HG02678 (cell line): Measurements from ENCODE around the gene FGF19.

ENCODE experiments used
- ATAC-seq: cut with Tn5 transposase; IDR thresholded peaks from one replicate; pipeline ENCODE4 v1.9.1; 2021; ENCODE audit warnings: mild to moderate bottlenecking, moderate library complexity; ENCODE audit not compliant: unreplicated experiment

FGF19 gene, protein sequence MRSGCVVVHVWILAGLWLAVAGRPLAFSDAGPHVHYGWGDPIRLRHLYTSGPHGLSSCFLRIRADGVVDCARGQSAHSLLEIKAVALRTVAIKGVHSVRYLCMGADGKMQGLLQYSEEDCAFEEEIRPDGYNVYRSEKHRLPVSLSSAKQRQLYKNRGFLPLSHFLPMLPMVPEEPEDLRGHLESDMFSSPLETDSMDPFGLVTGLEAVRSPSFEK

DNA sequence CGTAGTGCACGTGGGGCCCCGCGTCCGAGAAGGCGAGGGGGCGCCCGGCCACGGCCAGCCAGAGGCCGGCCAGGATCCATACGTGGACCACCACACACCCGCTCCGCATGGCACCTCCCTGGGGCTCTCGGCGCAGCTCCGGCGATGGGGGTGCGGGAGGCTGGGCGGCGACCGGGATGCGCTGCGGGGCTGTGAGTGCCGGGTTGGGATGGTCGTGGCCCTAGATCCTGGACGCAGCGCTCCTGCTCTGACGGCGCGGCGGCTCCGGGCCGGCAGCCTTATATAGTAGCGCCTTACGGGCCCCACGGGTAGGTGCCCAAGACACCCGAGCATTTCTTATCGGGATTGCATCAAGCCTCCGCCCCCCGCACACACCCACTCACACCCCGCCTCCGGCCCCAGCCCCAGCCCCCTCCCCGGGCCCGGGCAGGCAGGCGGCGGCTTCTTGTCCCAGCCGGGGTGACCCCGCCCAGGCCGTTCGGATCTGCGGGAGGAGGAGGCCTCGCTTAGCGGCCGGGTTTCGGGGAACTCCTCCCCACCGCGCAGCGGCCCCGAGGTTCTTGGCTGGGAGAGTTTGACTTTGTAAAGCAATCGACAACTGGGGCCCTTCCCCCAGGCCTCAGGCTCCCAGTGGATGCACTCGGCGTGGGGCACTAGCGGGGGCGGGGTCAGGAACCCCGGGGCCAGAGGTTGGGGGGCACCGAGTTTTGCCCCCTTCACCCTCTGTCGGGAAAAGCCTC lies at the start of gene FGF19:
TSS of gene FGF19 (minus strand) at position 255 of the 740 bp plus-strand sequence. CDS start at position 109, 146 bp downstream.
- ATAC-seq: no peak

DNA sequence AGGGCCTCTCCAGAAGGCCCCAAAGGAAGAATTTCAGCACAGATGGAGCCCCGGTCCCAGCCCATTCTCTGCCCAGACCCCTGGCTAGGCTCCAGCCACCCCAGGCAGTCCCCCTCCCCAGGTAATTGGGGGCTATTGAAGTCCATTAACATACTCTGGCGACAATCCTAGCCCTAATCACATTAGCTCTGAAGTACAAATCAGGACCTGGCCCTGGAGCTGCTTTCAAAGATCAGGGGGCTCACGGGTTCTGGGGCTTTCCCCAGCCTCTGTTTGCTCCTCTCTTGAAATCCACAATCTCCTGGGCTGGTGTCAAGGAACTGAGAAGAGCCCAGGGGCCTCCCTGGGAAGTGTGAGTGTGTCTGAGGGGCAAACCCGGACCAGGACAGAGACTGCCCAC lies 49.1 kb upstream of the FGF19 start:
- no peak for ATAC-seq

DNA sequence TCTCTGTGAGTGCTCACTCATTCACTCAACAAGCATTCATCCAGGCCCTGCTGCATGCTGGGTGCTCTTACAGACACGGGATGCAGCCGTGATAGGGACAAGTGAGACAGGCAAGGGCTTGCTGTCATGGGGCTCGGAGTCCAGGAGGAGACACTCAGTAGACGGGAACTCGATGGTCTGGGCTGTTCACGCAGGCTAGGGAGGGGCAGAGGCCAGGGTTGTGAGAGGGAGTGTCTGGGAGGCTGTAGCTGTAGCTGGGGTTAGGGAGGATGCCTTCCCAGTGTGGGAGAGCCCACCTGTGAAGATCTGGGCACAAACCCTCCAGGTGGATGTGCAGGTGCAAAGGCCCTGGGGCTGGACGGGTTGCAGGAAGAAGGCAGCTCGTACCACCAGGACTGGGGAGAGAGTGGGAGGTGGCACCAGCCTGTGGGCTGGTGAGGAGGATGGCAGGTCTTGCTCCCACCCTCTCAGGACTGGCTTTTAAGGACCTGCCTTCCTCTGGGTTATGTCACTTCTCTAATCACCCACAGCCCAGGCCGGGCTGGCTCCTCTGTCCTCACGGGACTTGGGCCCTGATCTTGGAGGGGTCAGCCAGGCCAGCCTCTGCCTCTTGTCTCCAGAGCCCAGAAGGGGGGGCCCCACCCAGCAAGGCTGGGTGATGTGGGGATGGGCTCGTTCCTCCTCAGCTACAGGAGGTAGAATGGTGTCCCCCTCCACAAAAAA lies 47.2 kb upstream of the FGF19 start:
- ATAC-seq: no peak

DNA sequence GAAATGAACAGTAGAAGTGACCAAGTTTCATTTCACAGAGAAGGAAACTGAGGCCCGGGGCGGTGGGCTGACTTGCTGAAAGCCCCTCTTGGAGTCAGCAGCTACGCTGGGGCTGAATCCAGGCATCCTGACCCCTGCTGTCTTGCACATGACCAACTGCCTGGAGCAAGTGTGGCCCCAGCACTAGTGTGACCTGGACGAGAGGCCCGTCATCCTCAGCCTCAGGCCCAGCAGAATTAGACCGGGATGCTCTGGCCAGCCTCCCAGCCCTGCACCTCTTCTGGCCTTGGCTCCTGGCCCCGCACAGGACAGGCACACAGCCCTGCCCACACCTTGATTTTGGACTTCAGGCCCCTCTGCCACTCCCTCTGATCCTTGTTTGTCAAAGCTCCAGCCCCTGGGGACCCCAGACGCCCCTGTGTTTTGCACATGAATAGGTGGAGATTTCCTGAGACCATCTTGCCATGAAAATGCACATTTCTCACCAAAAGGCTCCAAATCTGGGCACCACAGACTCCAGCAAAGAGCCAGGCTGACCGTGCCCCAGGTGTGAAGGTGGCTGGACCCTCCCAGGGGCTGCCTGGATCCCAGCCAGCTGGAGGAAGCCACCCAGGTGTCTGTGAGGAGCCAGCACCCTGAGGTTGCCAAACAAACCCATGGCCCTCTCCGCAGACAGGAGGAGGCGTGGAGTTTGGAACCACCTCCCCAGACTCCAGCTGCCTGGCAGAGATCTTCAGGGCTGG lies 46.5 kb upstream of the FGF19 start:
- no peak for ATAC-seq

DNA sequence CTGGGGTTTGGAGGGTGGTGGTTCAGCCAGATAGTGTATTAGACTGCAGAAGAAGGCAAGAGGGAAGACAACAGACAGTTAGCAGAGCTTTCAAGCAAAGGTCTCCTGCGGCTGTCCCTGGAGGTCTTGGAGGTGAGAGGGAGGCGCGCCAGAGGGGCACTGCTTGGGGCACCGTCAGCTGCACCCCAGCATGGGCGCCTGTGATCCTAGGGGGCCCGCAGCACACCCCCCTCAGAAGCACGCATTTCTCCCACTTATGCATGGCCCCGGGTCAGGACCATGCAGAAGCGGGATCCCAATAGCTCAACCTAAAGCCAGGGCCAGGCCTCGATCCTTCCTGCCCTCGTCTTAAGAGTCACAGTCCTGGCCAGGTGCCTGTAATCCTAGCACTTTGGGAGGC lies 44.8 kb upstream of the FGF19 start:
- ATAC-seq: no peak

DNA sequence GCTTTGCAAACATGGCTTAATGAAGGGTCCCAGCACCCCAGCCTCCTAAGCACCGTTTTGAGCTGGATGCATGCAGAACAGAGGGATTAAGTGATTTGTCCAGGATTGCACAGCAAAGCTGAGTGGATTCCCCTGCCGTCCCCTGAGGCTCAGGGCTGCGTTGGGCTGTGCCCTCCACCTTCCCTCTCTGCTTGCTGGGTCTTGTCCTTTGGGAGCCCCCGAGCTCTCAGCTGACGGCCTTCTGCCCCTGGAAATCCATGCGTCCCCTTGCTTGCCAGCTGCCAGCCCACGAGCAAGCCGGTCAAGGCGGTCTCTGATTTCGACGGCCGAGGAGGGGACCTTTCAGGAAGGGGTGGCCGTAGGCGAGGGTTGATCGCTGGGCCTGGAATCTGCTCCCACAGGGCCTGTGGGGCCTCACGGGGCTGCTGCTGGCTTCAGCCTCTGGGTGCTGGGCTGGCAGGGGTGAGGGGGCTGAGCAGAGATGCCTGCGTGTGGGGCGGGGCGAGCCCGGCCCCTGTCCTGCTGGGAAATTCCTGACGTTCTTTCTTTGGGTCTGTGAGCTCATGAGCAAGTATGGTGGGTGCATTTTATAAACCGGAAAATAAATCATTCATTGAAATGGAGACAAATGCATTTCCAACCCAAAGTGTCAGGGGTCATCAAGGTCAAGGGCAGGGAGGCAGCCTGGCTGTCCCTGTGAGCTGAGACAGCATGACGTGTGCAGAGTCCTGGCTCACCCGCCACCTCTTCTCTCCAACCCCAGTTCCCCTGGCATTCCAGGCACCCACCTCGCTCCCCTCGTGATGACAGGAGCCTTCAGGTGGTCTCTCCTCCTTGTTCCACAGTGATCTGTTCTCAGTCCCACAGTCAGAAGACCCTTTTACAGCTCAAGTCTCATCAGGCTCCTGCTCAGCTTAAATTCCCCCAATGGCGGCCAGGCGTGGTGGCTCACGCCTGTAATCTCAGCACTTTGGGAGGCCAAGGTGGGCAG lies 43.2 kb upstream of the FGF19 start:
- ATAC-seq: no peak

DNA sequence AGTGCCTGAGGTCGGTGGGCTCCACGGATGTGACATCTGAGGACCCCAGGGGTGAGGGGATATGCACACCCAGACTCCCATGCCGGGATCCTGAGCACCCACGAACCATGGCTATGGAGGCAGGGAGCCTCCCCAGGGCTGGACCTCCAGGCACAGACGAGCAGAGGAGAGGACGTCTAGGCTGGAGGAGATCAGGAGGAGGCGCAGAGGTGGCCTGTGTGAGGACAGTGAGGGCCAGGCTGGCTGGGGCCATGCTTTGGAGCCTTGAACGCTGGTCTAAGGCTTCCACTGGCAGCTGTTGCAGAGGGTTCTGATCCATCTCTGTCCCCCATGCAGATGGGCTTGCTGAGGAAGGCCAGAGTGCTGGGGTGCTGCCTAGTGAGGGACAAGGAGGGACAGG lies 42.3 kb upstream of the FGF19 start:
- no peak for ATAC-seq

DNA sequence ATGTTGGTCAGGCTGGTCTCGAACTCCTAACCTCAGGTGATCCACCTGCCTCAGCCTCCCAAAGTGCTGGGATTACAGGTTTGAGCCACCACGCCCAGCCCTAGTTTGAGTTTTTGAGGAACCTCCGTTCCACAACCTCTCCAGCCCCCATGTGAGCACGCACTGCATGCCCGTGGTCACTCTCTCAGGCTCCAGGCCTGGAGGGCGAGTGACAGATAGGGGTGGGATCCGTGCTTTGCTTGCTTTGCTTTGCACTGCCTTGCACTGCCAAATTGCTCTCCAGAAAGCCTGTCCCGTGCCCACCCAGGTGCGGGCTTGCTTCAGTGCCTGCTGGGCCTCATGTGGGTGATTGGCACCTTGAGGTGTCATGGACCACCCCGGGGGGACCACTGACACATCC lies 41.4 kb upstream of the FGF19 start:
- ATAC-seq: no peak

DNA sequence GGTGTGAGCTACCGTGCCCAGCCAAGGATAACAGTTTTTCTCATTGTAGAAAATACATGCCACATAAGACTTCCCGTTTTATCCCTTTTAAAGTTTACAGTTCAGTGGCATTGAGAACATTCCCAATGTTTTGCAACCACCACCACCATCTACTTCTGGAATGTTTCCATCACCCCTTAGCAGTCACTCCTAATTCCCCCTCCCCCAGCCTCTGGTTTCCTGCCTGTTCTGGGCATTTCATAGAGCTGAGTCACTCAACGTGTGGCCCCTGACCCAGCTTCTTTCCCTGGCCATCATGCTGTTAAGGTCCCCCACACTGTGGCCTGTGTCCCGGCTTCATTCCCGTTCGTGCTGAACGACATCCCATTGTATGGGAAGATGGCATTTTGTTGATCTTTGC lies 40.6 kb upstream of the FGF19 start:
- no peak for ATAC-seq

DNA sequence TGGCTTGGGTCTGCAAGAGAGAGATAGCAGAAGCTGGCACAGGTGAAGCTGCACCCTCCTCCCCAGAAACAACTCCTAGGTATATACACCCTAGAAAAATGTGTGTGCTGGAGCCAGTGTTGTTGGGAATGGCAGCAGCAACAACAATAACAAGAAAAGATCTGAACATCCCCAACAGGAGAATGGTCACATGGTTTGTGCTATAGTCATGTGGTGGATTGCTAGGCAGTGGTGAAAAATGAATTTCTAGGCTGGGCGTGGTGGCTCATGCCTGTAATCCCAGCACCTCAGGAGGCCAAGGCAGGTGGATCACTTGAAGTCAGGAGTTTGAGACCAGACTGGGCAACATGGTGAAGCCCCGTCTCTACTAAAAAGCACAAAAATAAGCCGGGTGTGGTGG lies 31.0 kb upstream of the FGF19 start:
- no peak for ATAC-seq

DNA sequence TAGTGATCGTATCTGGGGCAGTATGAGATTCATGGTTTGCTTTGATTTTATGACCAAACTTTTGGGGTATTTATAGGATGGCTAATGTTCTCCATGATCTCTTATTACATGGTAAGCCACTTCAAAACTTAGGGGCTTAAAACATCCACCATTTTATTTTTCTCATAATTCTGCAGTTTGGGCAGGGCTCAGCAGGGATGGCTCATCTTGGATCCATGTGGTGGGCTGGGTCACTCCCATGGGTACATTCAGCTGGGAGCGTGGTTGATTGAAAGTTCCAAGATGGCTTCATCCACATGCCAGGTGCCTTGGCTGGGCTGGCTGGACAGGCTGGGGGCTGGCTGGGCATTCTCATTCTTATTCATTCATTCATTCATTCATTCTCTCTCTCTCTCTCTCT lies 30.5 kb upstream of the FGF19 start:
- ATAC-seq: no peak

DNA sequence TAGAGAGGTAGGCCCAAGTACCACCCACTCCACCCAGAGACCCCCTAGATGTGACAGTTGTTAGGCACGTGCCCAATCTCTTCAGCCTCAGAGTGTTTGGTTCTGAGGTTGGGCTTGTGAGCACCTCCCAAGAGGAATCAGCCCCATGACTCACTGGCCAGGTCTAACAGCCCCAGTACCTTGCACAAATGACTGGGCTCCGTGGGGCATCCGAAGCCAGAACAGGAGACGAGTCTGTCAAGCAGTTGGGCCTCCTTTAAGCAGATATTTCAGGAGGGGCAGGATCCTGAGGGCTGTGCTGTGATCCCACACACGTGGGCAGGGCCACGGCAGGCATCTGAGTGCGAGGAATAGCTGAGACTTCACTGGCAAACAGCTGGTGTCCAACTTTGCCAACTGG lies 29.1 kb upstream of the FGF19 start:
- no peak for ATAC-seq

DNA sequence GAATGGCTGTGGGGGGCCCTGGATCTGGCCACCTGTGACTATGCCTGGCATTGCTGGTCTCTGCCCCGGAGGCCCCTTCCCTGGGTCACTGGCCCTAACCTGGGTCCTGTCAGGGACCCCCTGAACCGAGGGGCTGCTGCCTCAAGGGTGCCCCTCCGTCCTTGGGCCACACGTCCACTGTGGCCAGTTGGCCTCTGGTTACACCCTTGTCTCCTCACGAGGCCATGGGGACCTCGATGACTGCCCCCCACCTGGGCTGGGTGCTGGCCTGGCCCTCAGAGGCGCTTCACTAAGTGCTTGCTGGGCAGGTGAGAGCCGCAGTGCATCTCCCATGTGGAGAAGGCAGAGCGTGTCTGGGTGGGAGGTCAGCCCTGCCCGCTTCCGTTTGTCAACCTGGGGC lies 27.3 kb upstream of the FGF19 start:
- ATAC-seq: no peak

DNA sequence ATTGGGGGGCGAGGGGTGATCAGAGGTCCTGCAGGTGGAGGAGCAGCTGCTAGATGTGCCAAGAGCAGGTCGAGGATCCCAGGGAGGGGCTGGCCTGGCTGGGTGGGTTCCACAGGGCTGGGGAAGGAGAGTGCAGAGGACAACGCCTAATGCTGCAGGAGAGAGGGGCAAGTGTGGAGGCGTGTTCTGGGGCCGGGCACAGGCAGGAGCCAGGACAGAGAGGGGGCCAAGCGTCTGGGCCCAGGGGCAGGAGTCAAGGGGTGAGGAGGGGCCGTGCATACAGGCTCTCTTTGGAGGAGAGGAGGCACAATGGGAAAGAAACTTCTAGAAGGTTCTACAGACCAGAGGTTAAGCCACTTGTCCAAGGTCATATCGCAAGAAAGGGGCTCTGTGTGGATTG lies 26.7 kb upstream of the FGF19 start:
- no peak for ATAC-seq

DNA sequence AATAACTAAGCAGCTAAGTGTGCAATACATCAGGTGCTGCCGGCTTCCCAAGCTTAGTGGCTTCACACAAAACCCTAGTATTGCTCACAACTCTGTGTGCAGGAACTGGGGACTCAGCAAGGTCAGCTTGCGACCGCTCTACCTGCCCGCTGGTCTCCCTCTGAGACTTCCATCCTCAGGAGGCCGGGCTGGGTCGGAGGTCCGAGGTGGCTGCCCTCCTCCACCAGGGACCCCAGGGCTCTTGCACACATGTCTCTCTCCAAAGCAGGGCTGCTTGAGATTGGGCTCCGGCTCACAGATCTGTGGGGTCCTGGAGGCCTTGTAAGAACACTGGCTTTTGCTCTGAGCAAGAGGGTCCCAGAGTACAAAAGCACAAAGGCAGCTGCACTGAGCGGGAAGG lies 25.4 kb upstream of the FGF19 start:
- no peak for ATAC-seq

DNA sequence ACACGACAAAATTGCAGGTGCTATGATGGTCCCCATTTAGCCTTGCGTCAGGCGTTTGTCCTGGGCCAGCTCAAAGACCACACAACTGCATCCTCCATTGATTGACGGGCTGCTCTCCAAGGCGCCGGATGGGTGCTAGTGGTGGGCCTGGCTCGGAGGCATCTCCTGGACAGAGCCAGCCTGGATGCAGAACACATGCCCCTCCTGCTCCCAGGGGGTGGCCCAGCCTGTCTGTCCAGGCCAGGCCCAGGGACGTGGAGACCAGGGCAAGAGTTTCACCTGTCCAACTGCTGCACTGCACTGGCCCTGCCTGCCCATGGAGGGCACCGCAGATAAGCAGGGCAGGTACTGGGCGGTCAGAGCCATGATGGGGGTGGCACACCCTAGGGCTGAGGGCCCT lies 23.4 kb upstream of the FGF19 start:
- ATAC-seq: no peak

DNA sequence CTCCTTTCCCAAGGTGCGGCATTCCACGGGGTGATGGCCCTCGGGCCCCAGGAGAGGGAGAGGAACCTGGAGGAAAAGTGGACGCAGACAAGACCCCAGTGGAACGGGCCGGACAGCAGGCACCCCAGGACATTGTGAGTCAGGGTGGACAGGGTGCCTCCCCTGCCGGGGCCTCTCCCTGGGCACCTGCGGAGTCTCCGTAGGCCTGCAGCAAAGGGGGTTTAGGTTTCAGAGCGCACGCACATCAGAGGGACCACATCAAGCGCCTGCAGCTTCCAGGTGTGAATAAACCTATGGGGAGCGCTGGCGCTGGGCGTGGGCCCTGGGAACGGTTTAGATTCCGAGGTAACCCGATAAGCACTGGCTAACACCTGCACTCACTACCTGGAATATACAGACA lies 22.7 kb upstream of the FGF19 start:
- ATAC-seq: no peak

DNA sequence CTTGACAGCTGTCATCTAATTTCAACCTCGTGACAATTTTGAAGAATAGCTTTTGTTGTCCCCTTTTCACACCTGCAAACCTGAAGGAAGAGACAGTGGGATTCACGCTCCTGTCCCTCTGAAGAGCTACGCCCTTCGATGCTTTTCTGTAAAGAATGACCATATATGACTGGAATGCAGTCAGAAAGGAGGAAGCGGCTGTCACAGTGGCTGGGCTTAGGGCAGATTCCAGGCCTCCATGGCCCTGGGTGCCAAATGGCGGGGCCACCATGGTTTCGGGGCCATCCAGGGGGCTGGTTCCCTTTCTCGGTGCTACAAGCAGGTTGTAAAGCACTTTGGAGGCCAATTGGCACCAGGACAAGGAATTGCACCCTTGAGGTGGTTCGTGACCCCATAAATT lies 22.2 kb upstream of the FGF19 start:
- no peak for ATAC-seq

DNA sequence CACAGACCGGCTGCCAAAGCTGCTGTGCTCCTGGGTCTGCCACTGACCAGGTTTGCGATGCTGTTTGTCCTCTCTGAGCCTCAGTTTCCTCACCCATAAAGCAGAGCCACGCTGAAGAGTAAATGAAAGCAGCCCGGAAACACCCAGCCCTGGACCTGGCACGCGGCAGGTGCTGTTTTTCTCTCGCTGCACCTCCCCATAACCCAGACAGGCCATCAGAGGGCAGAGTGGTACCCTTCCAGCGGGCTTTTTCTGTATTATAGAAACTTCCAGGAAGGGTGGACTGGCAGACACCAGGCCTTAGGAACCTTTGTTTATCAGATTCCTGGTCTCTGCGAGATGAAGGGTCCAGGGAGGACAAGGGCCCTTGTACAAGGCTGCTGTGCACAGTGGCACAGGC lies 17.9 kb upstream of the FGF19 start:
- no peak for ATAC-seq

DNA sequence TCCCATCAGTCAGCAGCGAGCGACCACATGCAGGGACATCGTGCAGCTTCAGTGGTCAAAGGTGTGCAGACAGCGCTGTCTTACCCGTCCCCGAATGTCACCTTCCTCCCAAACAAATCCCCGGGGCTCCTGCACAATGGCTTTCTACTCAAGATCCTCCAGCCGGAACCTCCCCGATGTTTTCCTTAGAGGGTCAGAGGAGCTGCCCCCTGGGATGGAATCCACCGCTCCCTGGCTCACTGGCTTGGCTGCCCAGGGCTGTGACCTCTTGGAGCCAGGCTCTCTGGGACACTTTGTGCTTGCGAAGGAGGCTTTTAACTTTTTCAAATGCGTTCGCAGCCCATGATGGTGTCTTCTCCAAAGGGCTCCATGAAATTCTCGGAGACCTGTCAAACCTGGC lies 17.3 kb upstream of the FGF19 start:
- no peak for ATAC-seq
